BLaER1 treated with 17β-estradiol and CSF1 and Interleukin-3, amounts not matched to agents 10 nM and 100 nM (cell line): Measurements from ENCODE around the gene RHO.
"Not testable (repeated sequence)": the region's sequence is repeated elsewhere in the genome, so short reads cannot be mapped to it uniquely, and the experiment has no call there.

Experiments
- H3K27ac ChIP-seq, 11 experiments: shearing (Covaris generic); formaldehyde crosslinking; 2 replicates each; pipeline ENCODE4 v1.8.1; 2022
- H3K27me3 ChIP-seq, 11 experiments: shearing (Covaris generic); formaldehyde crosslinking; 2 replicates each; pipeline ENCODE4 v1.8.1; 2022
- H3K36me3 ChIP-seq, 11 experiments: shearing (Covaris generic); formaldehyde crosslinking; 2 replicates each; pipeline ENCODE4 v1.8.1; 2022
- H3K4me1 ChIP-seq, 10 experiments: shearing (Covaris generic); formaldehyde crosslinking; 2 replicates each; pipeline ENCODE4 v1.8.1; 2022
- H3K4me2 ChIP-seq, 11 experiments: shearing (Covaris generic); formaldehyde crosslinking; 2 replicates each; pipeline ENCODE4 v1.8.1; 2022
- H3K4me3 ChIP-seq, 10 experiments: shearing (Covaris generic); formaldehyde crosslinking; 2 replicates each; pipeline ENCODE4 v1.8.1; 2022
- H3K9ac ChIP-seq, 11 experiments: shearing (Covaris generic); formaldehyde crosslinking; 2 replicates each; pipeline ENCODE4 v1.8.1; 2022
- H3K9me3 ChIP-seq, 11 experiments: shearing (Covaris generic); formaldehyde crosslinking; replicated peaks in 1 of 11; 2 replicates each; pipeline ENCODE4 v1.8.1; 2022
- H4K20me1 ChIP-seq, 11 experiments: shearing (Covaris generic); formaldehyde crosslinking; 2 replicates each; pipeline ENCODE4 v1.8.1; 2022
- Cebpa-rat ChIP-seq, 11 experiments: shearing (Covaris generic); IDR thresholded peaks; 2 replicates each; pipeline ENCODE4 v1.8.1; 2022

The RHO gene

GRCh38 chr3:129498603-129499488, 29.6 kb upstream of the RHO start:
- not testable (repeated sequence) for H3K4me1 ChIP-seq, H3K27me3 ChIP-seq, H4K20me1 ChIP-seq, H3K9ac ChIP-seq, H3K9me3 ChIP-seq, H3K27ac ChIP-seq, H3K4me3 ChIP-seq, H3K4me2 ChIP-seq
- peaks cover 20 to 69% (median 37%) of the 10 kb centered on the region in 11 experiments; a peak in 19 of 22 replicates for H3K36me3 ChIP-seq

- H3K27me3 ChIP-seq, H3K27ac ChIP-seq, H3K9ac ChIP-seq, H3K9me3 ChIP-seq, H3K4me1 ChIP-seq, H3K4me3 ChIP-seq, H4K20me1 ChIP-seq, H3K4me2 ChIP-seq: not testable (repeated sequence)
- H3K36me3 ChIP-seq, result peaks cover 29 to 68% (median 42%) of the 10 kb centered on the region in 11 experiments; a peak in 20 of 22 replicates
Measured at GRCh38 chr3:129499604-129500333, 28.7 kb upstream of the RHO start.

GRCh38 chr3:129500334-129500658, 28.1 kb upstream of the RHO start:
- H3K4me3 ChIP-seq, result no peak overlapping the region
- H3K36me3 ChIP-seq, result peaks cover 29 to 68% (median 43%) of the 10 kb centered on the region in 11 experiments; a peak in 20 of 22 replicates
- peaks cover 0 to 12% (median 10%) of the 10 kb centered on the region in 10 experiments; a peak in 10 of 20 replicates for H3K4me1 ChIP-seq
- no peak overlapping the region for H3K4me2 ChIP-seq
- H4K20me1 ChIP-seq, result no peaks in the 10 kb centered on the region
- no peaks in the 10 kb centered on the region for H3K9me3 ChIP-seq
- no peak overlapping the region for H3K9ac ChIP-seq
- no peak for TF ChIP-seq Cebpa-rat (IDR thresholded peaks at IDR 0.05)
- H3K27ac ChIP-seq, result no peak overlapping the region
- H3K27me3 ChIP-seq, result no peaks in the 10 kb centered on the region

DNA sequence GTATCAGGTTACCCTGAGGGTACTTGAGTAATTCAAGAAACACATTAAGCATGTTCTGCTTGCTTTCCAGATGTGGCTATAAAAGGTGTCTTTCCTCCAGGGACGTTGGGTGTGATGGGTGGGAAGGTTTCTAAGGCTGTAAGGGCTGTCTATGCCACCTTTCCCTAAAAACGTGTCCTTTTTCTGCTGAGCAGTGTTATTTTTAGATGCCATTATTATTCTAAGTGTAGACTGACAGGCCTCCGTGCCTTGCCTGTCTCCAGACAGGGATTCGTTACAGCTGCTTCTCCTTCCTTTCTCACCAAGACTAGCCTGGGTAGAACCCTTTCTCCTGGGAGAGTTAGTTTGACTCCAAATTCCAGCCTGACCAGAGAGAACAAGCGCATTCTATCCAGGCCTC, 26.8 kb upstream of the RHO start:
- H3K9me3 ChIP-seq, result no peaks in the 10 kb centered on the region
- peaks cover 23 to 62% (median 41%) of the 10 kb centered on the region in 11 experiments; a peak in 19 of 22 replicates for H3K36me3 ChIP-seq
- H3K4me1 ChIP-seq, result peaks cover 2 to 25% (median 22%) of the 10 kb centered on the region in 10 experiments; a peak in 19 of 20 replicates
- H3K4me3 ChIP-seq, result no peak overlapping the region
- TF ChIP-seq Cebpa-rat (IDR thresholded peaks at IDR 0.05), result no peak
- no peaks in the 10 kb centered on the region for H3K27me3 ChIP-seq
- no peaks in the 10 kb centered on the region for H4K20me1 ChIP-seq
- H3K9ac ChIP-seq, result no peak overlapping the region
- no peak overlapping the region for H3K4me2 ChIP-seq
- H3K27ac ChIP-seq, result no peak overlapping the region

DNA sequence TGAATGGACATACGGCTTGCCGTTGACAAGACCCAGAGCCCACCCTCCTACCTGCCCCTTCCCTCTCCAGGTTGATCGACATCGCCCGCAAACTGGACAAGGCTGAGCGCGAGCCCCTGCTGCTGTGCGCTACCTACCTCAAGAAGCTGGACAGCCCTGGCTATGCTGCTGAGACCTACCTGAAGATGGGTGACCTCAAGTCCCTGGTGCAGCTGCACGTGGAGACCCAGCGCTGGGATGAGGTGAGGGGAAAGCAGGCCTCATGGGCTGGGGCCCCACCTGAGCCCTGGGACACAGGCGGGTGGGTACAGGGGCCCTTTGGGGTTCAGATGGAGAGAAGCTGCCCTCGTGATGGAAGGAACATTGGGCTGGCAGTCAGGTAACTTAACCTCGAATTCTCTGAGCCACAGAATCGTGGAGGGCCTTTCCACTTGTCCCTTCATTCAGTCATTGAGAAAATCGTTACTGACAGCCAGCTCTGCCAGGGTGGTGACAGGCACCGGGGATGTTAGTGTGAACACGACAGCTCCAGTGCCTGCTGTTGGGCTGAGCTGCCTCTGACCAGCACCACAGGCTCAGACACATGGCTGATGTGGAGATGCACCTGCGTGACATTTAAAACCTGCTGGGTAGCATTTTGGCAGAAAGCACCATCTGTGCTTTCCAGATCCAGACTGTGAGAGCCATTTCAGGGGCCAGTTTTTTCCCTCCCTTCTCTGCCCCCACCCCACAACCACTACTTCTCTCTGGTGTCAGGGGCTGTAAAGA, 25.6 kb upstream of the RHO start:
- Histone ChIP-seq H3K9ac (no peak overlapping the region), H3K4me3 (no peak overlapping the region), H4K20me1 (no peaks in the 10 kb centered on the region), H3K9me3 (no peaks in the 10 kb centered on the region), H3K27me3 (no peaks in the 10 kb centered on the region), H3K4me2 (no peak overlapping the region), H3K27ac (no peak overlapping the region), H3K4me1 (peaks cover 14 to 37% (median 34%) of the 10 kb centered on the region in 10 experiments), H3K36me3 (peaks cover 19 to 54% (median 41%) of the 10 kb centered on the region in 11 experiments; a peak in 19 of 22 replicates)
- TF ChIP-seq Cebpa-rat (IDR thresholded peaks at IDR 0.05), result no peak

DNA sequence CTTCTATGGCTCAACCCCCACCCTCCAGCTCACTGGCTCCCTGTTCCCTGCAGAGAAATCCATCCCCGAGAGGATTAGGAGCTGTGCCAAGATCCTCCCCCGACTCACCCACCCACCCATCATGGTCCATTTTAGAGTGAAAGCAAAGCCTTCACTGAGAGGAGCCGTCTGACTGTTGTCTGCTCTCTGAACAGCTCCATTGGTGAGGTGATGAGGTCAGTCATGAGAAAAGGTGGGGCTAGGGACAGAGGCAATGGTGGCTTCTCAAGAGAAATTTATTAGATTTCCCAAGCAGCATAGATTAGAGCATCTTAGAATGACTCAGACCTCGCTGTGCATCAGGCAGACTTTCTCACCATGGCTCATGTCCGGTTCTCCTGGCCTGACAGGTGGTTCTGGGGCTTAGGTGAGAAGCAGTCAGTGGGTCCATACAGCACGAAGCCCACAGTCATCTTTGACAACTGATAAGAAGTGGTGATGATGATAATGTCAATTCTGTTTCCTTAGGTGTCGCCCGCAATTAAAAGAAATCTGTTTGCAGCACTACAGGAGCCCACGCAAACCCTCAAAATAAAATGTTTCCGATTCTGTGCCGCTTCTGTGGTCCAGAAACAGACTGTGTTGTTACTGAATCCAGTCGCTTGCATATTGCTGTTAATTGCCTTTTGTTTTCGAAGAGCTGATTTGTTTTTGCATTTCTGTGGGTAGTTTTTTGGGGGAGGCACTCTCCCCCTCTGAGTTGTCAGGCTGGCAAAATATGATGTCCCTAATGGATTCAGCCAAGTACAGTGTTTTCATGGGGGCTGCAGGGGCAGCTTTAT, 24.8 kb upstream of the RHO start:
- no peak for TF ChIP-seq Cebpa-rat (IDR thresholded peaks at IDR 0.05)
- no peak overlapping the region for H3K9ac ChIP-seq
- H3K9me3 ChIP-seq, result no peaks in the 10 kb centered on the region
- no peaks in the 10 kb centered on the region for H3K27me3 ChIP-seq
- no peaks in the 10 kb centered on the region for H4K20me1 ChIP-seq
- H3K4me3 ChIP-seq, result no peak overlapping the region
- H3K36me3 ChIP-seq, result peaks cover 19 to 54% (median 41%) of the 10 kb centered on the region in 11 experiments; a peak in 19 of 22 replicates
- no peak overlapping the region for H3K27ac ChIP-seq
- H3K4me2 ChIP-seq, result no peak overlapping the region
- H3K4me1 ChIP-seq, result peaks cover 17 to 44% (median 41%) of the 10 kb centered on the region in 10 experiments

DNA sequence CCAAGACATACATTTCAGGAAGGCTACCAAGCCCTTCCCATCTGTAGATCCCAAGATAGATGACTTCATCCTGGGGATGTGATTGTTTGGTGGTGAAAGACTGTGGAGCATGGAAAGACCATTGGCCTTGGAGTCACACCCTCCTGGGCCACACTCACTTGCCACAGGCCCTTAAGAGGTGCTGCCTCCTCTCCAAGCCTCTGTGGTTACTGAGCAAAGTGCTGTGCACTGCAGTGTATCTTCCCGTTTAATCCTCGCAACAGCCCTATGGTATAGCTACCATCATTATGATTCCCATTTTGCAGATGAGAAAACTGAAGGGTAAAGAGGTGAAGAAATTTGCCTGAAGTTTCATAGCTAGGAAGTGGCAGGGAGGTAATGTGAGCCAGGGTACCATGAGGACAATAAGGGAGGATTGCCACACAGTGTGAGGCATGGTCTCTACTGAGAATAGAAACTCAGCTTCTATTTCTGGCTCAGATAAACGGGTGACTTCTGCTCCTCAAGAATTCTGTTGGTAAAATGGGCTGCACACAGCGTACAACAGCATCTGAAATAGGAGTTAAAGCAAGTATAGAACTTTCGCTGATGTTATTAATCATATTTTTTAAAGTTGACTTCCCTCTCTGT, 23.9 kb upstream of the RHO start:
- no peak overlapping the region for H3K27ac ChIP-seq
- no peaks in the 10 kb centered on the region for H4K20me1 ChIP-seq
- TF ChIP-seq Cebpa-rat (IDR thresholded peaks at IDR 0.05), result no peak
- H3K27me3 ChIP-seq, result no peaks in the 10 kb centered on the region
- peaks cover 19 to 54% (median 41%) of the 10 kb centered on the region in 11 experiments; a peak in 19 of 22 replicates for H3K36me3 ChIP-seq
- H3K4me2 ChIP-seq, result peak overlapping the region in 3 of 11 experiments; percentile 1 to 20 (median 14); a peak in 2 of 22 replicates
- peaks cover 17 to 47% (median 42%) of the 10 kb centered on the region in 10 experiments for H3K4me1 ChIP-seq
- no peaks in the 10 kb centered on the region for H3K9me3 ChIP-seq
- H3K4me3 ChIP-seq, result no peak overlapping the region
- no peak overlapping the region for H3K9ac ChIP-seq

GRCh38 chr3:129505341-129505740, 23.1 kb upstream of the RHO start:
- no peak for TF ChIP-seq Cebpa-rat (IDR thresholded peaks at IDR 0.05)
- Histone ChIP-seq H3K4me3 (no peak overlapping the region), H3K4me1 (peaks cover 17 to 55% (median 48%) of the 10 kb centered on the region in 10 experiments), H3K9me3 (no peaks in the 10 kb centered on the region), H4K20me1 (no peaks in the 10 kb centered on the region), H3K4me2 (peak overlapping the region in 7 of 11 experiments; percentile 14 to 87 (median 68); a peak in 8 of 22 replicates), H3K27ac (no peak overlapping the region), H3K27me3 (no peaks in the 10 kb centered on the region), H3K9ac (no peak overlapping the region), H3K36me3 (peaks cover 13 to 59% (median 34%) of the 10 kb centered on the region in 11 experiments; a peak in 18 of 22 replicates)
